Embryonic facial prominence (tissue), 1 donor: ENCODE results near the gene KLF17.
"Not testable (repeated sequence)": the region's sequence is repeated elsewhere in the genome, so short reads cannot be mapped to it uniquely, and the experiment has no call there.

Source experiments
- DNase-seq: peaks from one replicate; pipeline ENCODE4 v3.0.0-alpha.2; 2016; ENCODE audit errors: extremely low spot score

KLF17 gene

GRCh38 chr1:44108971-44109370 lies 9.7 kb upstream of the KLF17 start:
- DNase-seq = no peak

DNA sequence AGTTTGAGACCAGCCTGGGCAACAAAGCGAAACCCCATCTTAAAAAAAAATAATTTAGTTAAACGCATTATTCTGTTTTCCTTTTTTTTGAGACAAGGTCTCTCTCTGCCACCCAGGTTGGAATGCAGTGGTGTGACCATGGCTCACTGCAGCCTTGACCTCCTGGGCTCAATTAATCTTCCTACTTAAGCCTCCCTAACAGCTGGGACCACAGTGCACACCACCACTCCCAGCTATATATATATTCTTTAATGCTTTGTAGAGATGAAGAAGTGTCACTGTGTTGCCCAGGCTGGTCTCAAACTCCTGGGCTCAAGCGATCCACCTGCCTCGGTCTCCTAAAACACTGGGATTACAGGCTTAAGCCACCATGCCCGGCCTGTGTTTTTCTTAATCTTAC lies 7.7 kb upstream of the KLF17 start:
- no peak for DNase-seq

GRCh38 chr1:44111861-44112260 lies 6.8 kb upstream of the KLF17 start:
- no peak for DNase-seq

GRCh38 chr1:44112486-44112885 lies 6.1 kb upstream of the KLF17 start:
- DNase-seq = no peak

DNA sequence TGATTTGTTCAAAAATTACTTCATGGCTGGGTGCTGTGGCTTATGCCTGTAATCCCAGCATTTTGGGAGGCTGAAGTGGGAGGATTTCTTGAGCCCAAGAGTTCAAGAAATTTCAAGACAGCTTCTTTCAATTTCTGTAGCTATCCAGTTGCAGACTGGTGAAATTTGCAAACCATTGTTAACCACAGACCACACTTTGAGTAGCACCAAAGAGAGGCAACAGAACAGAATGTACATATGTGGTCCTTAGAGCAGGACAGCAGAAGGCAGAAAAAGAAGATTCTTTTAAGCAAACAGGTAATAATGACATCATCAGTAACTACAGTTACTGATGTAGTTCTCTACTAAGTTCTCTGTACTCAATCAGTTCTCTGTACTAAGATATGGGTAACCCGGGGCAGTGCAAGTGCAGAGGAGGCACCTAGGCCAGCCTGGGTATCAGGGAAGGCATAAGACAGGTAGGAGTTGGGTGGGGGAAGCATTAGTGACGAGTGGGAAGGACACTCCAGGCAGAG lies 5.5 kb upstream of the KLF17 start:
- no peak for DNase-seq

DNA sequence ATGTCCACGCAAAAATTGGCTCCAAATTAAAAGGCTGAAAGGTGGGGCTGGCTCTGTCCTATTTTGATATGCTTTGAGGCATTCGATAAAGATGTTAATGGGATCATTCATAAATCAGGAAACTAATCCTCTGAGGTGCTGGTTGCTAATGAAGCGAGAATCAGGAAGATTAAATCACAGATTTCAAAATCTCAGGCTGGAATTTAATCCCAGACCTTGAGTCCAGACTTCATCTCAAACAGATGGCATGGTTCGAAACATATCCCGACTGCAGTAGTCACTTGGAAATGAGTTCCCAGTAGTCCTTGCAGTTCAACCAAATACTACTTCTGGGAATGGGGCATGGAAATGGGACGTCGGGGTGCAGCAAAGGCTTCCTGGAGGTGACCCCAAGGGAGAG lies 4.5 kb upstream of the KLF17 start:
- DNase-seq = no peak

DNA sequence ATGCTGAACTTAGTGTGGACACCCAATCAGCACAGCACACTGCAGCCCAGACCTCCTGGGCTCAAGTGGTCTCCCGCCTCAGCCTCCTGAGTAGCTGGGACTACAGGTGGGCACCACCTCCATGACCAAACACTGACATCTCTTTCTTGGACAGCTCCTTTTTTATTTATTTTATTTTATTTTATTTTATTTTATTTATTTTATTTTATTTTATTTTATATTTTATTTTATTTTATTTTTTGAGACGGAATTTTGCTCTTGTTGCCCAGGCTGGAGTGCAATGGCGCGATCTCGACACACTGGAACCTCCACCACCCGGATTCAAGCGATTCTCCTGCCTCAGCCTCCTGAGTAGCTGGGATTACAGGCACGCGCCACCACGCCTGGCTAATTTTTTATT lies 1.3 kb upstream of the KLF17 start:
- DNase-seq = not testable (repeated sequence)

DNA sequence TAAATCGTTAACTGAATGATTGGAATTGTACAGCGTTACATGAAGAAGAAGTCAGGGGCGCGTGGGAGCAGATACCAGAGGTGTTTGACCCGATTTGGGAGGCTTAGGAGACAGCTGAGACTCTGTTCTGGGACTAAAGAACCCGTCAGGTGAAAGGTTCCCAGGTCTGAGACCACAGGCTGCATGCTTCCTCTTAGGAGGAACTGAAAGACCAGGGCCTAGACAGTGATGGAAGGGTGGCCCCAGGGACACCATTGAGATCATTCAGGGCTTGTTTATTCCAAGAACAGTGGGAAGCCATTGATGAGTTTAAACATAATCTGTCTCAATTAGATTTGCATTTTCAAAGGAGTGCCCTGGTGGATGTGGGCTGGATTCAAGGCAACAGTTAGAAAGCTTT lies 904 bp downstream of the KLF17 start:
- no peak for DNase-seq

DNA sequence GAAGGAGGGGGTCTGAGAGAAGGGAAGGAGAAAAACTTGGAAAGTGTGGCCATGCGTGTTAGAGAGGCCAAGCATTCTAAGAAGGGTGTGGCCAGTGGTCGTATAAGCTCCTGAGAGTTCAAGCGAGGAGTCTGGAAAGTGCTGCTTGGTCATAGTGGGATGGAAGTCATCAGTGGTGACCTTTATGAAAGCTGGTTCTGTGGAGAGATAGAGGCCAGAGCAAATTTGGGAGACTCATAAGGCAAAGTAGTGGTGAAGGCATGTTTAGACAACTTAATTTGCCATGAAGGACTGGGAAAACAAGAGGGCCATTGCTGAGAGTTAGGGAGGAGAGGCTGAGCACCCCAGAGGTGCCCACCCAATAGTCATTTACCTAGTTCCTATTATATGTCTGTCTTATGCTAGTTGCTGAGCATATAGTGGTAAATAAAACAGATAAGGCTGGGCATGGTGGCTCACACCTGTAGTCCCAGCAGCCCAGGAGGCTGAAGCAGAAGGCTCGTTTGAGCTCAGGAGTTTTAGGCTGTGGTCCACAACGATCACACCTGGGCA lies 1.9 kb downstream of the KLF17 start:
- no peak for DNase-seq

DNA sequence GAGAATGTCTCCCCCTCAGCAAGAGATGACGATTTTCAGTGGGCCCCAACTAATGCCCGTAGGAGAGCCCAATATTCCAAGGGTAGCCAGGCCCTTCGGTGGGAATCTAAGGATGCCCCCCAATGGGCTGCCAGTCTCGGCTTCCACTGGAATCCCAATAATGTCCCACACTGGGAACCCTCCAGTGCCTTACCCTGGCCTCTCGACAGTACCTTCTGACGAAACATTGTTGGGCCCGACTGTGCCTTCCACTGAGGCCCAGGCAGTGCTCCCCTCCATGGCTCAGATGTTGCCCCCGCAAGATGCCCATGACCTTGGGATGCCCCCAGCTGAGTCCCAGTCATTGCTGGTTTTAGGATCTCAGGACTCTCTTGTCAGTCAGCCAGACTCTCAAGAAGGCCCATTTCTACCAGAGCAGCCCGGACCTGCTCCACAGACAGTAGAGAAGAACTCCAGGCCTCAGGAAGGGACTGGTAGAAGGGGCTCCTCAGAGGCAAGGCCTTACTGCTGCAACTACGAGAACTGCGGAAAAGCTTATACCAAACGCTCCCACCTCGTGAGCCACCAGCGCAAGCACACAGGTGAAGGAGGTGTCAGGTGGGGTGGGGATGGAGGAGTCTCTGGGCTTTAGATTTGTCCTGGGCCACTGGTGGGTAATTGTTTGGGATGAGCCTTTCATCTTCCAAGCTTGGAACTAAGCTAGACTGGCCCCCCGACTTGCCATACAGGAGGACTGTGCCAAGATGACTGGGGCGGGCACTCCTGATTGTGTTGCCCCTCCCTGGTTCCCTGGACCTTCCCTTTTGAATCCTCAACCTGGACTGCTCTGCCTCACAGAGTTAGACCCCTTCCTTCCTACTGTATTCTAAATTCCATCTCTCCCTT lies 11.2 kb downstream of the KLF17 start:
- DNase-seq = no peak

- DNase-seq = no peak
Measured at GRCh38 chr1:44131411-44131810, 12.8 kb downstream of the KLF17 start.

DNA sequence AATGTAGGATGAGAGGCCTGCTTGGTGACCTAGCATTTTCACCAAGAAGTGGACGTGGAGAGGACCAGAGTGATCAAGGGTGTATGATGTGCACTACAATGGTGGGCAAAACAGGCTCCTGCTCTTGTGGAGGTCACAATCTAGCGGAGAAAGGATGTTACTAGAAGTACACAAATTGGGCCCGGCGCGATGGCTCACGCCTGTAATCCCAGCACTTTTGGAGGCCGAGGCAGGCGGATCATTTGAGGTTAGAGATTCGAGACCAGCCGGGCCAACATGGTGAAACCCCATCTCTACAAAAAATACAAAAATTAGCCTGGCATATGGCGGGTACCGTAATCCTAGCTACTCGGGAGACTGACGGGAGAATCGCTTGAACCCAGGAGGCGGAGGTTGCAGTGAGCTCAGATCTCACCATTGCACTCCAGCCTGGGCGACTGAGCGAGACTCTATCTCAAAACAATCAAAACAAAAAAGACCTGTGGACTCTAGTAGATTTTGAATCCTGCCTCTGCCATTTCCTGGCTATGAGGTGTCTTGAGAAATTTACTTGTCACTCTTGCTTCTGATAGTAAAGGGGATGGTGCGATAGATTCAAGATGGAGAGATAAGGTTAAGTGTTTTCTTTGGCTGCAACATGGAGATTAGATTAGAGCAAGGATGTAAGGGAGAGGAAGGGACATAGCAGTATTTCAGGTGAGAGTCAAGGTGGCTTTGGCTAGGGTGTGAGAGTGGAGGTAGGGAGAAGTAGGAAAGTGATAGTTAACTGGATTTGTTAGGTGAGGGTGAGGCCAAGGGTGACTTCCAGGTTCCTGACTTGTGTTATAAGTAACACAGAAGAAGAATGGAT lies 15.7 kb downstream of the KLF17 start:
- no peak for DNase-seq

DNA sequence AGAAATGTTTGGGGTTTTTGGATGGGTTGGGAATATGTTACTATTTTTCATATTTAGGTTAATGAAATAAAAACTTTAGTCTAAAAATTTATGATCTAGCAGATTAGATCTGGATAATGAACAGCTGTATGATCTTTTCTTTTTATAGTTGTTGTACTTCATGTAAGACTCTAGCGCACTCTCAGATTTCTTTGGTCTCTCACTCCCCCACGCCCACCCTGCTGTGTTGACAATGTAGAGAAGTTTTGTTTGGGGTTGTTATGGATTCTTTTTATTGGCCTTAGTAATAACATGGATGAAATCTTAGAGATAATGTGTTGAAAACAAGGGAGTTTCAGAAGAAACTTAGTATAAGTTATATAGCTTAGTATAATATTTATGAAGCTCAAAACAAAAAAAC lies 17.3 kb downstream of the KLF17 start:
- no peak for DNase-seq

GRCh38 chr1:44138239-44138638 lies 19.6 kb downstream of the KLF17 start:
- no peak for DNase-seq

DNA sequence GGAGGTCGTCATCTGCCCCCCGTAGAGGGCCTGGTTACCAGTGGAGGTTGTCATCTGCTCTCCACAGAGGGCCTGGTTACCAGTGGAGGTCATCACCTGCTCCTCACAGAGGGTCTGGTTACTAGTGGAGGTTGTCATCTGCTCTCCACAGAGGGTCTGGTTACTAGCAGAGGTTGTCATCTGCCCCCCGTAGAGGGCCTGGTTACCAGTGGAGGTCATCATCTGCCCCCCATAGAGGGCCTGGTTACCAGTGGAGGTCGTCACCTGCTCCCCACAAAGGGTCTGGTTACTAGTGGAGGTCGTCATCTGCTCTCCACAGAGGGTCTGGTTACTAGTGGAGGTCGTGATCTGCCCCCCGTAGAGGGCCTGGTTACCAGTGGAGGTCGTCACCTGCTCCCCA lies 20.9 kb downstream of the KLF17 start:
- DNase-seq = not testable (repeated sequence)

GRCh38 chr1:44141531-44141930 lies 22.9 kb downstream of the KLF17 start, which contains the start of gene KLF18:
Gene KLF18 (minus strand): TSS chr1:44141631. CDS start chr1:44141631, 0 bp downstream.
- no peak for DNase-seq

- DNase-seq = no peak
Measured at GRCh38 chr1:44144962-44145756, 26.5 kb downstream of the KLF17 start.

DNA sequence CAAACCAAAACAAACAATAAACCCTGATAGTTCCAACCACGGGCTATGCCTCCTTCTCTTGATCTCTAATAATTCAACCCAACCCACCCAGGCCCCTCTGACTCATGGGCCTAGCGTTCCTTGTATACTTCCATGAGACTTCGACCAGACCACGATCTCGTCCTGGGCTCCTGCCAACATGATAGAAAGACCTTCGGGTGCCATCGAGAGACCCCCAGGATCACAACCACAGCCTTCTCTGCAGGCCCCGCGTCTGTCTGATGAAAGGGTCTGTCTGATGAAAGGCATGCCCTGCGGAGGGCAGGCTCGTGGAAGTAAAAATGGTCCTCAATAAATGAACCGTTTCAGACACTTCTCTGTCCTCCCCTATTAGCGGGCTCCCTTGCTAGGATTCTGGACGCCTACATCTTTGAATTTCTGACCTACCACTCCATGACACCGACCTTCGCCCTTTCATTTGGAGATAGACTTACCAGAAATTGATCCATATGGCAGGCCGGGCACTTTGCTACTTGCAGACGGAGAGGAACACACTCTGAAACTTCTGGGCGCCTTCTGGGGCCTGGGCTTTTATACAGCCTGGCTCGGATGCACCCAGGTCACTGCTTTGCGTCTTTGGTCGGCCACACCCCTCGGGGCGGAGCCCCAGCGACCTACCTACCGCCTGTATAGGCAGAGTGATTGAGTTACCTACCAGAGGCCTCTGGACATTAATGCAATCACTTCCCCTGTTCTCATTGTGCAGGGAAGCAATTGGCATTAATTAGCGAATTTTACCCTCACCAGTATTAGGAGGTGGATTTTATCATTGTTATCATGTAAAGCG lies 28.1 kb downstream of the KLF17 start:
- no peak for DNase-seq

GRCh38 chr1:44147582-44147981 lies 29.0 kb downstream of the KLF17 start:
- DNase-seq = no peak

GRCh38 chr1:44151332-44151731 lies 32.7 kb downstream of the KLF17 start:
- DNase-seq = no peak

- DNase-seq = no peak
Measured at GRCh38 chr1:44151808-44152207, 33.2 kb downstream of the KLF17 start.
